ENCODE results near the gene ARSJ. TPM values are rescaled to one million over a fixed set of nuclear protein-coding genes. Genes with fewer than 3 reads are reported as not detected.

Gene ARSJ
- polyA plus RNA-seq, 1 experiment = 43.8 TPM

DNA sequence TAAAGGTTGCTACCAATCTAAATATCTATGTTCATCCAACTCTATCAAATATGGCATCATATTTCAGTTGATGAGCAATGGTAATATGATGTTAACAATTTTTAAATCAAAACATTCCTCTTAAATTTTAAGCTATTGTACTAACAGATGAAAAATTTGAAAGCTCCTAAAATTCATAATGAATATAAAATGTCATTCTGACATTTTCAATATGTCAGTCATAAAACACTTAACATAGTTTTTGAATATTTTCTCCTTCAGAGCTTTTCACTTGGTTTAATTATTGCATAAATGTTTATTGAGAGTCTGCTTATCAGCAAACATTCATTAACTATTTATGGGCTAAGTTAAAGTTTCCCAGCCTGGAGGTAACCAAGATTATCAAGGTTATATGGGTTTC, 11.8 kb downstream of the ARSJ start:
- TF ChIP-seq, protein P1, sequence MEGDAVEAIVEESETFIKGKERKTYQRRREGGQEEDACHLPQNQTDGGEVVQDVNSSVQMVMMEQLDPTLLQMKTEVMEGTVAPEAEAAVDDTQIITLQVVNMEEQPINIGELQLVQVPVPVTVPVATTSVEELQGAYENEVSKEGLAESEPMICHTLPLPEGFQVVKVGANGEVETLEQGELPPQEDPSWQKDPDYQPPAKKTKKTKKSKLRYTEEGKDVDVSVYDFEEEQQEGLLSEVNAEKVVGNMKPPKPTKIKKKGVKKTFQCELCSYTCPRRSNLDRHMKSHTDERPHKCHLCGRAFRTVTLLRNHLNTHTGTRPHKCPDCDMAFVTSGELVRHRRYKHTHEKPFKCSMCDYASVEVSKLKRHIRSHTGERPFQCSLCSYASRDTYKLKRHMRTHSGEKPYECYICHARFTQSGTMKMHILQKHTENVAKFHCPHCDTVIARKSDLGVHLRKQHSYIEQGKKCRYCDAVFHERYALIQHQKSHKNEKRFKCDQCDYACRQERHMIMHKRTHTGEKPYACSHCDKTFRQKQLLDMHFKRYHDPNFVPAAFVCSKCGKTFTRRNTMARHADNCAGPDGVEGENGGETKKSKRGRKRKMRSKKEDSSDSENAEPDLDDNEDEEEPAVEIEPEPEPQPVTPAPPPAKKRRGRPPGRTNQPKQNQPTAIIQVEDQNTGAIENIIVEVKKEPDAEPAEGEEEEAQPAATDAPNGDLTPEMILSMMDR (IDR thresholded peaks at IDR 0.05; ENCODE audit: low read depth, low read length) = no peak
- Histone ChIP-seq H3K27me3 (ENCODE audit: control insufficient read depth, insufficient read depth, low read length) (no peaks in the 10 kb centered on the region), H3K4me3 (ENCODE audit: low read depth, low read length) (no peak overlapping the region), H3K9me3 (ENCODE audit: control insufficient read depth, insufficient read depth, low read length) (no peaks in the 10 kb centered on the region), H3K27ac (ENCODE audit: low read depth, low read length) (no peak overlapping the region)
- DNase-seq (ENCODE audit: low read depth, low spot score) = no peak
- POLR2A ChIA-PET = interaction anchor here (1.0 kb wide), 1 partner anchor 8 kb away, joined by 3 read pairs; no protein-coding TSS in a partner anchor
- CTCF ChIA-PET = no interaction called here

DNA sequence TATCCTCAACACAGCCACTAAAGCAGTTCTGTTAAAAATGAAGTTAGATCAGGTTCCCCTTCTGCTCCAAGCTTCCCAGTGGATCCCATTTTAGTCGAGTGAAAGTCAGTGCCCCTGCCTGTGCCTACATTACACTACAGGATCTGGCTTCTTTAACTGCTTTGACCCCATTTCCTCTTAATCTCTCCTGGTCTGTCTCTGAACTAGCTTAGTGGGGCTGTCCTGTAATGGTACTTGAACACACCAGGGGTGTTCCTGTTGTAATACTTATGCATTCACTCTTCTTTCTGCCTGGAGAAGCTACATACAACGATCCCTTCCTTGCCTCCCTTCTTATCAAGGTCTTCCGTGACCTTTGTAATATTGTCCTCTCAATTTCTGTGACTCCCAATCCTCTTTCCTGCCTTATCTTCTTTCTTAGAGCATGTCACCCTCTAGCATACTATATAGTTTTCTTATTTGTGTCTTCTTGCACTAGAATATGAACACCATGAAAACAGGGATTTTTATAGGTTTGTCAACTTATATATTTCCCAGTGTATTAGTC, 16.7 kb downstream of the ARSJ start:
- no peak for DNase-seq (ENCODE audit: low read depth, low spot score)
- ChIA-PET POLR2A (no interaction called here), CTCF (no interaction called here)
- no peaks in the 10 kb centered on the region for H3K27me3 ChIP-seq (ENCODE audit: control insufficient read depth, insufficient read depth, low read length)
- TF ChIP-seq, protein P1 (IDR thresholded peaks at IDR 0.05; ENCODE audit: low read depth, low read length) = no peak
- no peaks in the 10 kb centered on the region for H3K9me3 ChIP-seq (ENCODE audit: control insufficient read depth, insufficient read depth, low read length)
- H3K27ac ChIP-seq (ENCODE audit: low read depth, low read length) = no peak overlapping the region
- no peak overlapping the region for H3K4me3 ChIP-seq (ENCODE audit: low read depth, low read length)

DNA sequence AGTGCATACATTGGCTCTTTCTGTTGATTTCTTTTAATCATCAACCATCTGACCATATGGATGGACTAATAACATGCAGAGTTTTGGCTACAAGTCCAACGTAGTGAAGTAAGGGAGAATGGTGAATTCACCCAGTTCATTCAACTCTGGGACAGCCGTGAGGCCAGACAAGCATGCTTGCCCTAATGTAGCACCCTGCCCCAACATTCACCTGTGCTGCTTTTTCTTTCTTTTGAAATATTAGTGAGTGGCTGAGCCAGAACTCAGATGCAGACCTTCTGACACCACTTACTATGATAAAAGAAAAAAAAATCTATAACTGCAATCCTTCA, 17.5 kb downstream of the ARSJ start:
- TF ChIP-seq, protein P1 (IDR thresholded peaks at IDR 0.05; ENCODE audit: low read depth, low read length) = no peak
- Histone ChIP-seq H3K4me3 (ENCODE audit: low read depth, low read length) (no peak overlapping the region), H3K27ac (ENCODE audit: low read depth, low read length) (peak overlapping the region; percentile 63), H3K9me3 (ENCODE audit: control insufficient read depth, insufficient read depth, low read length) (no peaks in the 10 kb centered on the region), H3K27me3 (ENCODE audit: control insufficient read depth, insufficient read depth, low read length) (no peaks in the 10 kb centered on the region)
- no peak for DNase-seq (ENCODE audit: low read depth, low spot score)
- ChIA-PET POLR2A (no interaction called here), CTCF (no interaction called here)

DNA sequence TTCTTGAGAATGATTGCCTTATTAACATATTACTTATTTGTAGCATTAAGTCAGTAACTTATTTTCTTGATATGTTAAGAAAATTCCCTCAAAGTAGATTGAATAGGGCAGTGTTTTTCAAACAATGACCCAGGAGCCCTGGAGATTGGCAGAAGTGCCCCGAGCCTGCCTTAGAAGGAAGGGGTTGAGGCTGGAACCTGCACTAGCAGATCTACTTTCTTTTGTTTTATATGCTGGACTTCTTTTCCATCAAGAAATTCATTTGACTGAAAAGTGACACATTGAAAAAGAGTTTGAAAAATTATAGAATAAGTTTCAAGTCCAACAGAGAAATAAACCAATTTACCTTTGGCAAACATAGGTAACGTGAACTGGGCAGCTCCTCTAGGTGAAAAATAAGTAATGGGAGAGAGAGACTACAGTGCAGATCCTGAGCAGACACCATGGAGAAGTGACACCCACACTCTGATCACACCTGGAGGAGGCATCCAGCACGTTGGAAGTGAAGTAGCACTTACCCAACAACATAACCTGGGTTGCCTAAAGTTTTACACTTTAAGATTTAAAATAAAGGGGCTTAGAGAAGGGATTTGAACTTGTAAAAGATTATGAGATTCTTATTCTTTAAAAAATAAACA, 18.6 kb downstream of the ARSJ start:
- no peak overlapping the region for H3K4me3 ChIP-seq (ENCODE audit: low read depth, low read length)
- CTCF ChIA-PET = interaction anchor here (0.8 to 1.7 kb wide), 3 partner anchors 19 to 424 kb away, joined by 3 to 7 read pairs (median 3); partner anchors contain the start of gene ARSJ
- TF ChIP-seq, protein P1 (IDR thresholded peaks at IDR 0.05; ENCODE audit: low read depth, low read length) = no peak
- no peaks in the 10 kb centered on the region for H3K27me3 ChIP-seq (ENCODE audit: control insufficient read depth, insufficient read depth, low read length)
- DNase-seq (ENCODE audit: low read depth, low spot score) = no peak
- peak overlapping the region; percentile 77 for H3K27ac ChIP-seq (ENCODE audit: low read depth, low read length)
- POLR2A ChIA-PET = interaction anchor here (0.9 kb wide), 1 partner anchor 55 kb away, joined by 4 read pairs; no protein-coding TSS in a partner anchor
- no peaks in the 10 kb centered on the region for H3K9me3 ChIP-seq (ENCODE audit: control insufficient read depth, insufficient read depth, low read length)

DNA sequence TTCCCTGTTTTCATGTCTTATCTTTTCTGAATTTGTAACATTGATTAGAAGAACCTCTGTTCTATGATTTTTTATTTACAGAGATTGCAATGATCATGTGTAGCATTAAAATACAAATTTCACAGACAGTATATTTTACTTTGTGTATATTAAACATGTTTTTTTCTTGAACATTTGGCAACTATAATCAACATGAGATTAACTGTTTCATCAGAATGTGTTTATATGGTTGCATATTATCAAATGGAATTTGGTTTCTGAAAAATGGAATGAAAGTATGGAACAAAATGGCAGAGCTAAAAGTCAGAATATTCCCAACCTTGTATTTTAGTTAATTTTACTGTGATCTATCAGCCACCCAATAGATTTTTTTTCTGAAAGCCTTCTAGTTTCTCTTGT, 19.9 kb downstream of the ARSJ start:
- DNase-seq (ENCODE audit: low read depth, low spot score) = no peak
- Histone ChIP-seq H3K4me3 (ENCODE audit: low read depth, low read length) (no peak overlapping the region), H3K27me3 (ENCODE audit: control insufficient read depth, insufficient read depth, low read length) (no peaks in the 10 kb centered on the region), H3K27ac (ENCODE audit: low read depth, low read length) (no peak overlapping the region), H3K9me3 (ENCODE audit: control insufficient read depth, insufficient read depth, low read length) (no peaks in the 10 kb centered on the region)
- TF ChIP-seq, protein P1 (IDR thresholded peaks at IDR 0.05; ENCODE audit: low read depth, low read length) = no peak
- ChIA-PET POLR2A (interaction anchor here (0.7 to 1.8 kb wide), 9 partner anchors 8 to 491 kb away, joined by 3 to 18 read pairs (median 4); partner anchors contain the start of gene ARSJ), CTCF (interaction anchor here (0.5 to 1.7 kb wide), 3 partner anchors 20 to 426 kb away, joined by 3 to 7 read pairs (median 3); partner anchors contain the start of gene ARSJ)
